ENCODE measurements around the gene KRTAP12-2. TPM values are rescaled to one million over a fixed set of nuclear protein-coding genes. Genes with fewer than 3 reads are reported as not detected.

KRTAP12-2 gene
- total and polyA plus RNA-seq, 3 donors from 2014 or later = 0.79 TPM; not detected in 2

GRCh38 chr21:44701541-44701940 is 34.8 kb upstream of the KRTAP12-2 start:
- Histone ChIP-seq H3K4me3 (no peak overlapping the region), H3K36me3 (ENCODE audit: low read depth, missing control alignments) (no peaks in the 10 kb centered on the region), H3K4me1 (no peaks in the 10 kb centered on the region), H3K27me3 (no peaks in the 10 kb centered on the region), H3K9me3 (no peaks in the 10 kb centered on the region), H3K27ac (no peak overlapping the region)
- TF ChIP-seq POLR2A (IDR thresholded peaks at IDR 0.05) (no peak), CTCF (IDR thresholded peaks at IDR 0.05) (no peak)
- peak; percentile 5 for DNase-seq
- 36 to 73% methylated on average over 11 to 12 of the region's 12 CpGs for WGBS, 2 donors
- intact Hi-C loops (cut with DNase I; ENCODE audit: low total_unique reads) = no loop called here

- H3K4me1 ChIP-seq = no peaks in the 10 kb centered on the region
- WGBS, 2 donors = 77 to 78% methylated on average over 14 of the region's 14 CpGs
- DNase-seq = no peak
- H3K9me3 ChIP-seq = no peaks in the 10 kb centered on the region
- TF ChIP-seq POLR2A (IDR thresholded peaks at IDR 0.05) (no peak), CTCF (IDR thresholded peaks at IDR 0.05) (no peak)
- no peak overlapping the region for H3K27ac ChIP-seq
- H3K27me3 ChIP-seq = no peaks in the 10 kb centered on the region
- H3K36me3 ChIP-seq (ENCODE audit: low read depth, missing control alignments) = no peaks in the 10 kb centered on the region
- intact Hi-C loops (cut with DNase I; ENCODE audit: low total_unique reads) = no loop called here
- no peak overlapping the region for H3K4me3 ChIP-seq
Observed at GRCh38 chr21:44701023-44701400, 34.3 kb upstream of the KRTAP12-2 start.

GRCh38 chr21:44700101-44701022 is 33.6 kb upstream of the KRTAP12-2 start:
- DNase-seq = peak; percentile 4
- Histone ChIP-seq H3K27me3 (no peaks in the 10 kb centered on the region), H3K36me3 (ENCODE audit: low read depth, missing control alignments) (no peaks in the 10 kb centered on the region), H3K4me3 (no peak overlapping the region), H3K27ac (no peak overlapping the region), H3K4me1 (no peaks in the 10 kb centered on the region), H3K9me3 (no peaks in the 10 kb centered on the region)
- intact Hi-C loops (cut with DNase I; ENCODE audit: low total_unique reads) = no loop called here
- TF ChIP-seq POLR2A (IDR thresholded peaks at IDR 0.05) (no peak), CTCF (IDR thresholded peaks at IDR 0.05) (no peak)
- 55 to 59% methylated on average over 13 to 21 of the region's 21 CpGs for whole genome bisulfite sequencing, 2 donors

- Histone ChIP-seq H3K36me3 (ENCODE audit: low read depth, missing control alignments) (no peaks in the 10 kb centered on the region), H3K27ac (no peak overlapping the region), H3K4me1 (no peaks in the 10 kb centered on the region), H3K27me3 (no peaks in the 10 kb centered on the region), H3K4me3 (no peak overlapping the region), H3K9me3 (no peaks in the 10 kb centered on the region)
- DNase-seq = peak; percentile 7
- TF ChIP-seq POLR2A (IDR thresholded peaks at IDR 0.05) = no peak
- no peak for TF ChIP-seq CTCF (IDR thresholded peaks at IDR 0.05)
- intact Hi-C loops (cut with DNase I; ENCODE audit: low total_unique reads) = no loop called here
- 52 to 53% methylated on average over 17 of the region's 17 CpGs for WGBS, 2 donors
Observed at GRCh38 chr21:44699502-44700001, 32.8 kb upstream of the KRTAP12-2 start.
